H1 (cell line): Measurements from ENCODE around the gene ADAMTS15. TPM values are rescaled to one million over a fixed set of nuclear protein-coding genes. Genes with fewer than 3 reads are reported as not detected.

ENCODE experiments used
- CTCF ChIA-PET: fragments of 300-600 bp; sonication (Branson Sonifier 250); formaldehyde crosslinking; loops from one replicate; lab custom pipeline; 2021; ENCODE audit not compliant: partially characterized antibody; lab: Charles Lee
- POLR2A ChIA-PET: fragments of 300-600 bp; sonication (Branson Sonifier 250); formaldehyde crosslinking; loops from one replicate; lab custom pipeline; 2021; ENCODE audit warnings: inconsistent platforms; ENCODE audit not compliant: partially characterized antibody; lab: Charles Lee
- DNase-seq, 2 experiments: peaks; one replicate each; pipeline versions ENCODE4 v3.0.0 to v3.0.0-alpha.2; 2010 to 2022; ENCODE audit warnings: low spot score in 2 of 2, low read depth in 1 of 2, mixed read lengths in 1 of 2
- FAIRE-seq: peaks from 2 replicates; lab custom pipeline; 2011; peaks lifted over from hg19 to GRCh38; lab: Jason Lieb, UNC
- H2AFZ ChIP-seq: 2 replicates; pipeline ENCODE4 v1.8.1; 2012; ENCODE audit warnings: low read length, inconsistent platforms
- H2AK5ac ChIP-seq: 2 replicates; pipeline ENCODE4 v1.6.1; 2013; ENCODE audit warnings: low read depth, low read length
- H2BK120ac ChIP-seq: replicated peaks from 2 replicates; pipeline ENCODE3; 2013; ENCODE audit warnings: low read depth, low read length, inconsistent platforms
- H2BK12ac ChIP-seq: 2 replicates; pipeline ENCODE4 v1.6.1; 2013; ENCODE audit warnings: low read depth, low read length
- H2BK15ac ChIP-seq: 2 replicates; pipeline ENCODE4 v1.6.1; 2013; ENCODE audit warnings: low read length
- H2BK20ac ChIP-seq: 2 replicates; pipeline ENCODE4 v1.6.1; 2013; ENCODE audit warnings: low read length
- H2BK5ac ChIP-seq: 2 replicates; pipeline ENCODE4 v1.6.1; 2013; ENCODE audit warnings: low read depth, low read length
- H3K14ac ChIP-seq: 2 replicates; pipeline ENCODE4 v1.6.1; 2013; ENCODE audit warnings: inconsistent platforms; ENCODE audit not compliant: insufficient read length
- H3K18ac ChIP-seq: 2 replicates; pipeline ENCODE4 v1.6.1; 2013; ENCODE audit warnings: low read length; ENCODE audit errors: extremely low read depth
- H3K23ac ChIP-seq: 2 replicates; pipeline ENCODE4 v1.6.1; 2013; ENCODE audit warnings: inconsistent platforms; ENCODE audit not compliant: insufficient read length
- H3K23me2 ChIP-seq: 2 replicates; pipeline ENCODE4 v1.6.1; 2013; ENCODE audit warnings: low read depth, low read length
- H3K27ac ChIP-seq: 2 replicates; pipeline ENCODE4 v1.6.1; 2011; ENCODE audit warnings: low read depth, low read length, inconsistent platforms
- H3K27me3 ChIP-seq, 4 experiments: replicated peaks in 1 of 4; 1 replicate in 1 of 4; 2 replicates in 3 of 4; pipeline versions ENCODE4 v1.6.1 to v1.8.1; 2011 to 2013; ENCODE audit warnings: low read length in 3 of 4, mild to moderate bottlenecking in 3 of 4, inconsistent platforms in 2 of 4, mixed read lengths in 2 of 4, moderate library complexity in 1 of 4; ENCODE audit not compliant: control insufficient read depth in 3 of 4, insufficient read depth in 3 of 4; ENCODE audit errors: extremely low read depth in 1 of 4
- H3K36me3 ChIP-seq, 4 experiments: 2 replicates each; pipeline versions ENCODE4 v1.6.1 to v1.8.1; 2011 to 2013; ENCODE audit warnings: mild to moderate bottlenecking in 4 of 4, low read length in 3 of 4, moderate library complexity in 2 of 4, control low read depth in 1 of 4, inconsistent platforms in 1 of 4; ENCODE audit not compliant: insufficient read depth in 4 of 4, control insufficient read depth in 2 of 4
- H3K4ac ChIP-seq: replicated peaks from 2 replicates; pipeline ENCODE3; 2013; ENCODE audit warnings: low read length, low read depth, mixed read lengths, inconsistent platforms; ENCODE audit not compliant: insufficient read length
- H3K4me1 ChIP-seq, 4 experiments: replicated peaks in 1 of 4; 1 replicate in 1 of 4; 2 replicates in 3 of 4; pipeline versions ENCODE4 v1.6.1 to v1.8.1; 2011 to 2013; ENCODE audit warnings: low read length in 3 of 4, inconsistent platforms in 2 of 4, mixed read lengths in 1 of 4; ENCODE audit not compliant: insufficient read depth in 4 of 4, control insufficient read depth in 3 of 4
- H3K4me2 ChIP-seq, 2 experiments: 2 replicates each; pipeline versions ENCODE4 v1.6.1 to v1.8.1; 2011 to 2013; ENCODE audit warnings: low read depth in 2 of 2, low read length in 2 of 2, control low read depth in 1 of 2, inconsistent platforms in 1 of 2, mild to moderate bottlenecking in 1 of 2; ENCODE audit not compliant: insufficient read depth in 1 of 2
- H3K4me3 ChIP-seq, 4 experiments: fragments of 200-600, 300-600 bp in 1 of 4; sonication (generic), shearing (Covaris generic), sonication (Bioruptor Twin) in 1 of 4; 2 replicates each; pipeline versions ENCODE4 v1.5.1 to v1.8.1; 2011 to 2016; ENCODE audit warnings: low read length in 4 of 4, low read depth in 3 of 4, control low read depth in 2 of 4, inconsistent platforms in 2 of 4, mild to moderate bottlenecking in 2 of 4, mixed read lengths in 1 of 4, moderate library complexity in 1 of 4; ENCODE audit not compliant: insufficient read depth in 2 of 4; ENCODE audit errors: extremely low read depth in 1 of 4
- H3K56ac ChIP-seq: replicated peaks from 2 replicates; pipeline ENCODE3; 2013; ENCODE audit warnings: low read depth, mild to moderate bottlenecking, mixed read lengths, low read length, inconsistent platforms; ENCODE audit not compliant: insufficient read length
- H3K79me1 ChIP-seq: 2 replicates; pipeline ENCODE4 v1.6.1; 2013; ENCODE audit warnings: low read depth, low read length, control low read depth
- H3K79me2 ChIP-seq, 2 experiments: 2 replicates each; pipeline versions ENCODE4 v1.6.1 to v1.8.1; 2012 to 2013; ENCODE audit warnings: low read length in 2 of 2, mild to moderate bottlenecking in 2 of 2, inconsistent platforms in 1 of 2; ENCODE audit not compliant: insufficient read depth in 2 of 2, control insufficient read depth in 1 of 2
- H3K9ac ChIP-seq, 4 experiments: replicated peaks in 1 of 4; 1 replicate in 1 of 4; 2 replicates in 3 of 4; pipeline versions ENCODE4 v1.6.1 to v1.8.1; 2011 to 2013; ENCODE audit warnings: low read depth in 3 of 4, low read length in 3 of 4, control low read depth in 2 of 4, mild to moderate bottlenecking in 2 of 4, moderate library complexity in 2 of 4, inconsistent platforms in 1 of 4; ENCODE audit errors: extremely low read depth in 1 of 4
- H3K9me3 ChIP-seq, 2 experiments: 2 replicates each; pipeline versions ENCODE4 v1.6.1 to v1.8.1; 2012 to 2013; ENCODE audit warnings: mild to moderate bottlenecking in 2 of 2, moderate library complexity in 2 of 2, control low read depth in 1 of 2, inconsistent platforms in 1 of 2, low read depth in 1 of 2, low read length in 1 of 2, mixed read lengths in 1 of 2; ENCODE audit not compliant: insufficient read depth in 2 of 2
- H4K20me1 ChIP-seq, 2 experiments: replicated peaks in 1 of 2; 2 replicates each; pipeline versions ENCODE3 to v1.8.1; 2011 to 2013; ENCODE audit warnings: inconsistent platforms in 2 of 2, low read length in 2 of 2, mild to moderate bottlenecking in 1 of 2; ENCODE audit not compliant: insufficient read depth in 2 of 2, control insufficient read depth in 1 of 2
- H4K5ac ChIP-seq: 2 replicates; pipeline ENCODE4 v1.6.1; 2013; ENCODE audit warnings: low read length, low read depth, mixed read lengths, inconsistent platforms; ENCODE audit not compliant: insufficient read length
- H4K8ac ChIP-seq: 2 replicates; pipeline ENCODE4 v1.8.0; 2013; ENCODE audit warnings: mild to moderate bottlenecking, moderate library complexity, low read length, inconsistent platforms; ENCODE audit not compliant: insufficient read depth; ENCODE audit errors: extremely low read depth
- H4K91ac ChIP-seq: replicated peaks from 2 replicates; pipeline ENCODE3; 2013; ENCODE audit warnings: low read length, mixed read lengths, inconsistent platforms; ENCODE audit not compliant: insufficient read length
- ASH2L ChIP-seq: fragments of 200-600, 300-600 bp; sonication (generic); IDR thresholded peaks from one replicate; pipeline ENCODE4 v1.7.1; 2017; ENCODE audit warnings: low read length
- ATF2 ChIP-seq: IDR thresholded peaks from 2 replicates; pipeline ENCODE4 v1.6.1; 2012; ENCODE audit warnings: low read length, inconsistent platforms
- E2F6 ChIP-seq: IDR thresholded peaks from 2 replicates; pipeline ENCODE4 v1.6.1; 2012; ENCODE audit warnings: inconsistent platforms
- EP300 ChIP-seq, 2 experiments: IDR thresholded peaks; 1 replicate in 1 of 2; 2 replicates in 1 of 2; pipeline ENCODE4 v1.6.1; 2011 to 2012; ENCODE audit warnings: low read depth in 2 of 2, low read length in 2 of 2, mild to moderate bottlenecking in 2 of 2, borderline replicate concordance in 1 of 2, inconsistent platforms in 1 of 2, moderate library complexity in 1 of 2
- GABPA ChIP-seq: IDR thresholded peaks from 2 replicates; pipeline ENCODE4 v1.6.1; 2011; ENCODE audit warnings: mild to moderate bottlenecking, low read length, moderate library complexity, borderline replicate concordance; ENCODE audit not compliant: insufficient read depth
- JUND ChIP-seq: IDR thresholded peaks from 2 replicates; pipeline ENCODE4 v1.6.1; 2011; ENCODE audit warnings: mild to moderate bottlenecking, improper control_type of control experiment, low read length
- NRF1 ChIP-seq: IDR thresholded peaks from 2 replicates; pipeline ENCODE4 v1.6.1; 2011; ENCODE audit warnings: mild to moderate bottlenecking, low read depth, low read length, improper control_type of control experiment
- RBBP5 ChIP-seq: IDR thresholded peaks from 2 replicates; pipeline ENCODE4 v1.7.1; 2012; ENCODE audit warnings: low read depth, mild to moderate bottlenecking, inconsistent platforms, low read length, moderate library complexity, borderline replicate concordance
- RNF2 ChIP-seq: fragments of 200-900, 300-1000 bp; sonication (generic); IDR thresholded peaks from 2 replicates; pipeline ENCODE4 v1.7.1; 2016; ENCODE audit warnings: borderline replicate concordance, low read depth, mild to moderate bottlenecking, antibody characterized with exemption, low read length; ENCODE audit not compliant: poor library complexity, severe bottlenecking; ENCODE audit errors: missing control alignments
- SIRT6 ChIP-seq: IDR thresholded peaks from one replicate; pipeline ENCODE4 v1.7.1; 2012; ENCODE audit warnings: low read length, inconsistent platforms
- SIX5 ChIP-seq: IDR thresholded peaks from 2 replicates; pipeline ENCODE4 v1.6.1; 2011; ENCODE audit warnings: mild to moderate bottlenecking, low read depth, low read length
- YY1 ChIP-seq: IDR thresholded peaks from 2 replicates; pipeline ENCODE4 v1.6.1; 2011; ENCODE audit warnings: low read depth, mild to moderate bottlenecking, low read length
- WGBS, 2 experiments: shearing (Covaris generic) in 1 of 2; methylation state at CpG; one replicate each; pipeline versions ENCODE4 v1.1.6 to v1.1.7; 2013 to 2015; ENCODE audit warnings: low lambda C conversion rate in 2 of 2, mixed read lengths in 2 of 2, inconsistent platforms in 1 of 2, low coverage in 1 of 2, missing lambda C conversion rate in 1 of 2; ENCODE audit not compliant: insufficient replicate concordance in 2 of 2, insufficient coverage in 1 of 2, insufficient read length in 1 of 2; ENCODE audit errors: extremely low coverage in 1 of 2, missing lambda C conversion rate in 1 of 2; 5-methylcytosine and 5-hydroxymethylcytosine counted together
- polyA plus RNA-seq, 7 experiments: library from polyadenylated mRNA; depleted of rRNA in 3 of 7; stranded (reverse) in 5 of 7; unstranded in 2 of 7; fragments of >200 nt in 5 of 7; fragments of 200-250 nt in 2 of 7; gene quantifications; 1 replicate in 5 of 7; 2 replicates in 1 of 7; 4 replicates in 1 of 7; pipeline versions ENCODE4 v1.2.1 to v1.2.3, GENCODE V29; 2011 to 2013; ENCODE audit warnings: missing spikeins in 2 of 7, mixed read lengths in 2 of 7
- total RNA-seq: library from RNA; stranded (reverse); fragmentation: NEBNext Ultra II Directional; extraction: Animal tissue kit (Norgen Biotek cat#: 25700); gene quantifications from 2 replicates; pipeline ENCODE4 v1.2.1, GENCODE V29; 2021

Gene ADAMTS15
- total and polyA plus RNA-seq, 2 of the 8 experiments (the other 6 are each of a cell fraction or from before 2014, with no cell fraction given): 1.7 to 4.7 TPM

DNA sequence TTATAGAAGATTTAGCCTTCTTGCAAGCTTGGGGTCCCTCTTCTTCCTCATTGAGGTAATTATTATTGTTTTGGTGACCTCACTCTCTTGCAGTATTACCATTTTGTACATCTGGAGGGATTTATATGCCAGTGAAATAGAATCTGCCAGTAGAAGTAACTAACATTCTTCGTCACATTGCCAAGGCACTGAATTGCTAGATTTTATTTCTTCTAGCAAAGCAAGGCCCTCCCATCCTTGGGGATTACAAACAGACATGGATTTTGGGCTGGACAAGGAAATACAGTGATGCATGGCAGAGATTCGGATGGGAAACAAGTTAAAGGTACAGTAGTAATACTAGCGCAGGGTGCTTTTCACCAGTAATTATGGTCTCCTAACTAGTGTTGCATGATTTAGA lies 7.8 kb downstream of the ADAMTS15 start:
- H3K27me3 ChIP-seq: peaks cover 0 to 22% (median 15%) of the 10 kb centered on the region in 4 experiments; a peak in 6 of 7 replicates
- no peaks in the 10 kb centered on the region for H3K4me1 ChIP-seq
- H2BK12ac ChIP-seq: no peak overlapping the region
- H2BK15ac ChIP-seq: no peak overlapping the region
- H2AK5ac ChIP-seq: no peak overlapping the region
- H3K18ac ChIP-seq: no peak overlapping the region
- no peak overlapping the region for H4K5ac ChIP-seq
- peaks cover under 1 to 1% of the 10 kb centered on the region in 2 experiments for H4K20me1 ChIP-seq
- H4K8ac ChIP-seq: no peak overlapping the region
- no peak overlapping the region for H2BK120ac ChIP-seq
- DNase-seq (no peak), FAIRE-seq (no peak)
- H3K4me3 ChIP-seq: no peak overlapping the region
- H3K23ac ChIP-seq: no peak overlapping the region
- H4K91ac ChIP-seq: no peak overlapping the region
- ChIA-PET POLR2A (no interaction called here), CTCF (interaction anchor here (1.4 to 9.0 kb wide), 4 partner anchors 13 to 405 kb away, joined by 3 to 83 read pairs (median 5); no protein-coding TSS in a partner anchor)
- H3K9me3 ChIP-seq: no peaks in the 10 kb centered on the region
- no peak overlapping the region for H3K9ac ChIP-seq
- no peak overlapping the region for H2BK20ac ChIP-seq
- no peak overlapping the region for H3K56ac ChIP-seq
- H3K36me3 ChIP-seq: no peaks in the 10 kb centered on the region
- no peaks in the 10 kb centered on the region for H3K23me2 ChIP-seq
- H3K27ac ChIP-seq: no peak overlapping the region
- H3K14ac ChIP-seq: no peak overlapping the region
- H3K79me2 ChIP-seq: no peaks in the 10 kb centered on the region
- H3K4me2 ChIP-seq: no peak overlapping the region
- 91% methylated on average over 3 of the region's 3 CpGs; no CpG with 5 or more reads in 1 of the 2 experiments for WGBS, 2 experiments
- H3K79me1 ChIP-seq: no peaks in the 10 kb centered on the region
- no peak overlapping the region for H2BK5ac ChIP-seq
- no peak overlapping the region for H3K4ac ChIP-seq
- H2AFZ ChIP-seq: no peak overlapping the region
- no peak for TF ChIP-seq RBBP5
- TF ChIP-seq JUND: no peak
- no peak for TF ChIP-seq SIX5
- TF ChIP-seq SIRT6: no peak
- no peak for TF ChIP-seq GABPA
- TF ChIP-seq E2F6: no peak
- TF ChIP-seq ATF2: no peak
- TF ChIP-seq NRF1: no peak
- TF ChIP-seq ASH2L: no peak
- TF ChIP-seq EP300 (IDR thresholded peaks at IDR 0.05; ENCODE audit: borderline replicate concordance in 1 of 2, low read depth in 2 of 2, low read length in 2 of 2): no peak
- no peak for TF ChIP-seq YY1
- no peak for TF ChIP-seq RNF2
